ENCODE results near the gene EXTL2.
"Not testable (repeated sequence)": the region's sequence is repeated elsewhere in the genome, so short reads cannot be mapped to it uniquely, and the experiment has no call there.

EXTL2 gene

DNA sequence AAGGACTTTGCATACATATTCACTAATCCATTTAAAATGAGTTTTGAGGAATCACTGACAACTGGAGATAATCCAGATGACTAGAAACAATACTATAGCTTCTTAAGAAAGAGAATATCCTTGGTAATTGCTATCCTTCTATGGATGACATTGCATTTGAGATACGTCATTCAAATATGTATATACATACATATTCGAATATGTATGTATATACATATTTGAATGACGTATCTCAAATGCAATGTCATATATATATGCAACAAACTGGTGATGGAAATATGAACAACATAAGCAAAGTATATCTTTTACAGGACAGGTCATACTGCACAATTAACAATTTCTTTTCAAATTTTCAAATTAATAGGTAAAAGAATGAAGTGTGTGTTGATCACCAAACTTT lies 41.7 kb downstream of the EXTL2 start:
- DNase-seq, result no peak

DNA sequence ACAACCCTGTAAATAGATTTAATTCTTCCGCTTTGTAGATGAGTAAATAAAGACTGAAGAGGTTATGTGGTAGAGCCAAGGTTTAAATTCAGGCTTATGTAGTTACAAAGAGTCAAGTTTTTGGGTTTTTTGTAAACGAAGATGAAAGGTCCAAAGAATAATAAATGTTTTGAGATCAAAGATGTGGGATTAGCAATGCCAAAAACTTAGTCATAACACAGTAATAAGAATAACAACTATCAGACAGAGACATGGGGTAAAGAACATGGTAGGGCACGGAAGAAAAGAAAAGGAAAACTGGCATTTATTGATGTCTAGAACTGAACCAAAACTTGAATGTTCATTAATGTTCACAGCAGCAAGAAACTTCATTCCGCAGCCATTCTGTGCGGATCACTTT lies 42.9 kb downstream of the EXTL2 start:
- no peak for DNase-seq

DNA sequence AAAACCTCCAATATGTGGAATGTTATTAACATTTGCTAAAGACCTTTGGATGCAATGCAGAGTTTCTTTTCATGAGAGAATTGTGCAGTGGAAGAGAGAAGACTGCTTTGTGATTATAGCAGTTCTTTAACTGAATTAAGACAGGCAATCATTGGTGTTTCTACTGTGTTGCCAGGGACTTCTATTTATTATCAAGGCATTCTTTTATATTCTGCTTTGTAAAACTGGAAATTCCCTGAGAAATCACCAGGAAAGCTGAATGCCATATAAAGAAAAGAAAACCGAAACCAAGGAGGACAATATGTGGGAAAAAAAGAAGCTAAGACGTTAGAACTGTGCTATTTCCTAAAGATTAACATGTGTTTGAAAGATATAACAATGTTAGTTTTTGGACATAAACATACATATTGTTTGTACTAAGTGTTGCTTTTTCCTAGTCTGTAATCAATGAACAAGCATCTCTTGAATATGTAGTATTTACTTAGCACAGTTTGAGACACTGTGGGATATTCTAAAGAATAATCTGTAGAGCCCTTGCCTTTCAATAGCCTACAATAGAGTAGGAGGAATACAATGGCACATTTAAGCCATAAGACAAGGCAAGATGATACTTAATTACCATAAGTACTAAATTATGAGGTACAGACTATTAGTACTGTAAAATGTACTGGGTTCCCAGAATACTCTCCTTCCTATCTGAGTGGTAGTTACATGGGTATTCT lies 47.1 kb downstream of the EXTL2 start:
- DNase-seq, result no peak

- DNase-seq, result not testable (repeated sequence)
Measured at GRCh38 chr1:100843160-100843559, 51.5 kb downstream of the EXTL2 start.

GRCh38 chr1:100835866-100836842 lies 58.5 kb downstream of the EXTL2 start:
- no peak for DNase-seq

GRCh38 chr1:100834777-100835660 lies 59.6 kb downstream of the EXTL2 start:
- DNase-seq, result no peak

GRCh38 chr1:100832694-100833428 lies 61.8 kb downstream of the EXTL2 start:
- DNase-seq, result no peak

GRCh38 chr1:100825666-100826065 lies 69.0 kb downstream of the EXTL2 start:
- DNase-seq, result not testable (repeated sequence)
